IPS DF 4.7 (cell line): ENCODE results near the gene CYB561.

Experiments used
- DNase-seq: peaks from one replicate; pipeline ENCODE4 v3.0.0-alpha.2; 2013; ENCODE audit warnings: low spot score; ENCODE audit errors: extremely low read depth

CYB561 gene

GRCh38 chr17:63434951-63435571 is 11.0 kb downstream of the CYB561 start:
- no peak for DNase-seq

- no peak for DNase-seq
Measured at GRCh38 chr17:63433746-63434591, 12.1 kb downstream of the CYB561 start.

- DNase-seq = no peak
Measured at GRCh38 chr17:63431939-63432804, 13.9 kb downstream of the CYB561 start.

- no peak for DNase-seq
Measured at GRCh38 chr17:63431618-63431938, 14.5 kb downstream of the CYB561 start.

- DNase-seq = no peak
Measured at GRCh38 chr17:63430223-63430622, 15.9 kb downstream of the CYB561 start.

- no peak for DNase-seq
Measured at GRCh38 chr17:63429766-63430165, 16.3 kb downstream of the CYB561 start.

- no peak for DNase-seq
Measured at GRCh38 chr17:63426917-63427308, 19.2 kb downstream of the CYB561 start.

- no peak for DNase-seq
Measured at GRCh38 chr17:63426041-63426916, 19.8 kb downstream of the CYB561 start.

GRCh38 chr17:63425483-63425882 is 20.6 kb downstream of the CYB561 start:
- DNase-seq = no peak

GRCh38 chr17:63423963-63424362 is 22.1 kb downstream of the CYB561 start:
- no peak for DNase-seq

- DNase-seq = no peak
Measured at GRCh38 chr17:63423251-63423950, 22.7 kb downstream of the CYB561 start.

GRCh38 chr17:63421681-63422645 is 24.1 kb downstream of the CYB561 start:
- no peak for DNase-seq

GRCh38 chr17:63420868-63421680 is 25.0 kb downstream of the CYB561 start:
- DNase-seq = no peak

- DNase-seq = no peak
Measured at GRCh38 chr17:63419949-63420867, 25.9 kb downstream of the CYB561 start.

GRCh38 chr17:63419398-63419797 is 26.7 kb downstream of the CYB561 start:
- DNase-seq = no peak

GRCh38 chr17:63418540-63418939 is 27.6 kb downstream of the CYB561 start:
- no peak for DNase-seq

GRCh38 chr17:63414222-63414621 is 31.9 kb downstream of the CYB561 start:
- no peak for DNase-seq
